Tibial nerve (tissue), 4 donors: Measurements from ENCODE around the gene CAB39.

Experiments used
- EP300 ChIP-seq, 2 donors: sonication (generic); formaldehyde crosslinking; IDR thresholded peaks; one replicate each; pipeline ENCODE4 v1.6.1; 2017; ENCODE audit warnings: antibody characterized with exemption in 2 of 2, mild to moderate bottlenecking in 1 of 2
- TF ChIP-seq, protein P1 (sequence below), 5 experiments: fragments of 200-600 bp in 3 of 5; fragments of 450-650 bp in 2 of 5; sonication (generic) in 3 of 5; IDR thresholded peaks; one replicate each; pipeline ENCODE4 v1.5.1; 2016 to 2019; ENCODE audit warnings: antibody characterized with exemption in 5 of 5, mild to moderate bottlenecking in 3 of 5, moderate library complexity in 2 of 5

DNA sequence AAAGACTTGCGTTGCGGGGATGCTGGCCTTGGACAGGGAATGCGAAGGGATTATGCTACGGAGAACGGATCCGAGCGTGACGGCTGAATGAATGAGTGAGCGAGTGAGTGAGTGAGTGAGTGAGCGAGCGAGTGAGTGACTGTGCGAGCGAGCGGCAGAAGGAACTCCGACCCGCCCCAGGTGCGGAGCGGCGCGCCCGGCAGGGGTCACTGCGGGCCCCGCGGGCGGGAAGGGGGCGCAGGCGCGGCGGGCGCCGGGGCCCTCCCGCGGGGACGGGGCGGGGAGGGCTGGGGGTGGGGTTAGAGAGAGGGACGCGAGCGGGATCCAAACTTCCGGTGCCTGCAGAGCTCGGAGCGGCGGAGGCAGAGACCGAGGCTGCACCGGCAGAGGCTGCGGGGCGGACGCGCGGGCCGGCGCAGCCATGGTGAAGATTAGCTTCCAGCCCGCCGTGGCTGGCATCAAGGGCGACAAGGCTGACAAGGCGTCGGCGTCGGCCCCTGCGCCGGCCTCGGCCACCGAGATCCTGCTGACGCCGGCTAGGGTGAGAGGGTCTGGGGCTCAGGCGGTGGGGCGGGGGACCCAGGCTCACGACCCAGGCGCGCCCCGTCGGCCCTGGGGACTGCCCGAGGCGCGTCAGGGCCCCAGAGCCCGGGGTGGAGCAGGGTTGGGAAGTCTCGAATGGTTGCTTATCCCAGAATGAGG is 152.1 kb downstream of the CAB39 start, which contains the start of gene ITM2C:
- TF ChIP-seq, protein P1, sequence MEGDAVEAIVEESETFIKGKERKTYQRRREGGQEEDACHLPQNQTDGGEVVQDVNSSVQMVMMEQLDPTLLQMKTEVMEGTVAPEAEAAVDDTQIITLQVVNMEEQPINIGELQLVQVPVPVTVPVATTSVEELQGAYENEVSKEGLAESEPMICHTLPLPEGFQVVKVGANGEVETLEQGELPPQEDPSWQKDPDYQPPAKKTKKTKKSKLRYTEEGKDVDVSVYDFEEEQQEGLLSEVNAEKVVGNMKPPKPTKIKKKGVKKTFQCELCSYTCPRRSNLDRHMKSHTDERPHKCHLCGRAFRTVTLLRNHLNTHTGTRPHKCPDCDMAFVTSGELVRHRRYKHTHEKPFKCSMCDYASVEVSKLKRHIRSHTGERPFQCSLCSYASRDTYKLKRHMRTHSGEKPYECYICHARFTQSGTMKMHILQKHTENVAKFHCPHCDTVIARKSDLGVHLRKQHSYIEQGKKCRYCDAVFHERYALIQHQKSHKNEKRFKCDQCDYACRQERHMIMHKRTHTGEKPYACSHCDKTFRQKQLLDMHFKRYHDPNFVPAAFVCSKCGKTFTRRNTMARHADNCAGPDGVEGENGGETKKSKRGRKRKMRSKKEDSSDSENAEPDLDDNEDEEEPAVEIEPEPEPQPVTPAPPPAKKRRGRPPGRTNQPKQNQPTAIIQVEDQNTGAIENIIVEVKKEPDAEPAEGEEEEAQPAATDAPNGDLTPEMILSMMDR (IDR thresholded peaks at IDR 0.05), result peak in 4 of 5 experiments; percentile 29 to 46 (median 38)
- TF ChIP-seq EP300 (IDR thresholded peaks at IDR 0.05), result peak in 1 of 2 donors; percentile 62
